HEK293 (cell line): ENCODE data around the gene ERP29.
"Not testable (repeated sequence)": the region's sequence is repeated elsewhere in the genome, so short reads cannot be mapped to it uniquely, and the experiment has no call there.

Source experiments
- CTCF ChIA-PET: fragments of 350-600 bp; formaldehyde crosslinking; extraction: SDS; loops from one replicate; lab custom pipeline; 2021; ENCODE audit warnings: antibody characterized with exemption; lab: Yijun Ruan, JAX
- POLR2A ChIA-PET: fragments of 300-600 bp; formaldehyde crosslinking; extraction: SDS; loops from one replicate; lab custom pipeline; 2020; ENCODE audit warnings: antibody characterized with exemption, inconsistent platforms; lab: Yijun Ruan, JAX
- H3K27ac ChIP-seq: fragments of 200-500 bp; sonication (Bioruptor generic); 2 replicates; pipeline ENCODE4 v1.5.1; 2014; ENCODE audit warnings: low read depth, low read length, control low read depth, inconsistent platforms; ENCODE audit errors: extremely low read depth
- H3K36me3 ChIP-seq, 2 experiments: fragments of 200-500 bp in 1 of 2; sonication (Bioruptor generic) in 1 of 2; 1 replicate in 1 of 2; 2 replicates in 1 of 2; pipeline ENCODE4 v1.5.1; 2014 to 2017; ENCODE audit warnings: inconsistent platforms in 2 of 2, low read length in 2 of 2; ENCODE audit not compliant: control insufficient read depth in 2 of 2, insufficient read depth in 1 of 2
- H3K4me1 ChIP-seq: fragments of 200-500 bp; sonication (Bioruptor generic); 2 replicates; pipeline ENCODE4 v1.5.1; 2014; ENCODE audit warnings: mild to moderate bottlenecking, low read length, inconsistent platforms; ENCODE audit not compliant: control insufficient read depth, insufficient read depth
- H3K4me3 ChIP-seq: 2 replicates; pipeline ENCODE4 v1.5.1; 2011; ENCODE audit warnings: low read depth, mild to moderate bottlenecking, control low read depth, low read length, moderate library complexity
- H3K9me3 ChIP-seq: fragments of 200-500 bp; sonication (Bioruptor generic); 2 replicates; pipeline ENCODE4 v1.5.1; 2014; ENCODE audit warnings: low read depth, low read length, inconsistent platforms; ENCODE audit not compliant: control insufficient read depth, insufficient read depth
- ZBTB20 ChIP-seq: fragments of 450-650 bp; formaldehyde crosslinking; IDR thresholded peaks from 2 replicates; pipeline ENCODE4 v1.5.1; 2016; ENCODE audit warnings: missing biosample characterization, missing genetic modification characterization
- ZBTB8A ChIP-seq: fragments of 450-650 bp; formaldehyde crosslinking; IDR thresholded peaks from 2 replicates; pipeline ENCODE4 v1.5.1; 2016; ENCODE audit warnings: missing biosample characterization, missing genetic modification characterization
- ZNF140 ChIP-seq: fragments of 450-650 bp; formaldehyde crosslinking; IDR thresholded peaks from 2 replicates; pipeline ENCODE4 v1.5.1; 2016; ENCODE audit warnings: missing biosample characterization, missing genetic modification characterization
- ZNF302 ChIP-seq: fragments of 450-650 bp; formaldehyde crosslinking; IDR thresholded peaks from 2 replicates; pipeline ENCODE4 v1.5.1; 2016; ENCODE audit warnings: missing biosample characterization, missing genetic modification characterization, low read depth
- ZNF335 ChIP-seq: fragments of 450-650 bp; formaldehyde crosslinking; conservative IDR thresholded peaks from 2 replicates; pipeline ENCODE4 v1.5.1; 2016; ENCODE audit warnings: missing biosample characterization, missing genetic modification characterization
- ZNF354C ChIP-seq: fragments of 450-650 bp; formaldehyde crosslinking; IDR thresholded peaks from 2 replicates; pipeline ENCODE4 v1.5.1; 2016; ENCODE audit warnings: missing biosample characterization, missing genetic modification characterization, low read depth, borderline replicate concordance
- ZNF433 ChIP-seq: fragments of 450-650 bp; formaldehyde crosslinking; IDR thresholded peaks from 2 replicates; pipeline ENCODE4 v1.5.1; 2016; ENCODE audit warnings: missing biosample characterization, missing genetic modification characterization, low read depth
- ZNF521 ChIP-seq: fragments of 450-650 bp; formaldehyde crosslinking; IDR thresholded peaks from 2 replicates; pipeline ENCODE4 v1.5.1; 2017; ENCODE audit warnings: missing biosample characterization, mild to moderate bottlenecking, missing genetic modification characterization
- ZNF530 ChIP-seq: fragments of 450-650 bp; formaldehyde crosslinking; IDR thresholded peaks from 2 replicates; pipeline ENCODE4 v1.5.1; 2016; ENCODE audit warnings: low read depth, missing biosample characterization, missing genetic modification characterization
- ZNF585B ChIP-seq: fragments of 450-650 bp; formaldehyde crosslinking; IDR thresholded peaks from 2 replicates; pipeline ENCODE4 v1.5.1; 2016; ENCODE audit warnings: missing biosample characterization, missing genetic modification characterization
- ZNF600 ChIP-seq: fragments of 450-650 bp; formaldehyde crosslinking; IDR thresholded peaks from 2 replicates; pipeline ENCODE4 v1.5.1; 2016; ENCODE audit warnings: missing biosample characterization, missing genetic modification characterization
- ZSCAN23 ChIP-seq: fragments of 450-650 bp; formaldehyde crosslinking; IDR thresholded peaks from 2 replicates; pipeline ENCODE4 v1.5.1; 2016; ENCODE audit warnings: missing biosample characterization, missing genetic modification characterization
- TF ChIP-seq, protein P1 (sequence below): sonication (generic); formaldehyde crosslinking; IDR thresholded peaks from 2 replicates; pipeline ENCODE4 v1.8.1; 2022; ENCODE audit warnings: mild to moderate bottlenecking, moderate library complexity, missing genetic modification reagents
- TF ChIP-seq, protein P2 (sequence below): fragments of 450-650 bp; formaldehyde crosslinking; IDR thresholded peaks from 2 replicates; pipeline ENCODE4 v1.5.1; 2016; ENCODE audit warnings: missing biosample characterization, missing genetic modification characterization
- TF ChIP-seq, protein P3 (sequence below): fragments of 450-650 bp; formaldehyde crosslinking; IDR thresholded peaks from 2 replicates; pipeline ENCODE4 v1.5.1; 2017; ENCODE audit warnings: missing biosample characterization, missing genetic modification characterization
- TF ChIP-seq, protein P4 (sequence below): fragments of 450-650 bp; formaldehyde crosslinking; IDR thresholded peaks from 2 replicates; pipeline ENCODE4 v1.5.1; 2016; ENCODE audit warnings: missing biosample characterization, missing genetic modification characterization

Gene ERP29

DNA sequence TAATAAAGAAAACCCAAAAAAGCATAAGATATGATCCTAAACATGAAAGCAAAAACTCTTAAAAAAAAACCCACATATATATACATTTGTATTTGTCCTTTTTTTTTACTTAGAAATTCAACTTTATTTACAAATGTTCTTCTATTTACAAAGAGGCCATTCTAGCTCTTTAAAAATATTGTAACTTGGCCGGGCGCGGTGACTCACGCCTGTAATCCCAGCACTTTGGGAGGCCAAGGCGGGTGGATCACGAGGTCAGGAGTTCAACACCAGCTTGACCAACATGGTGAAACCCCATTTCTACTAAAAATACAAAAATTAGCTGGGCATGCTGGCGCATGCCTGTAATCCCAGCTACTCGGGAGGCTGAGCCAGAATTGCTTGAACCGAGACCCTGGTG lies 14.1 kb upstream of the ERP29 start:
- POLR2A ChIA-PET, H3K36me3 ChIP-seq, H3K4me3 ChIP-seq, H3K9me3 ChIP-seq, H3K27ac ChIP-seq, H3K4me1 ChIP-seq: not testable (repeated sequence)
- CTCF ChIA-PET: interaction anchor here (1.7 kb wide), 1 partner anchor 14 kb away, joined by 4 read pairs; the partner anchor contains the start of genes ERP29 and TMEM116
- 0 out of 2 replicates have a peak, but pooled peaks have one; percentile 30 for TF ChIP-seq ZNF140 (tag by site-specific recombination)

DNA sequence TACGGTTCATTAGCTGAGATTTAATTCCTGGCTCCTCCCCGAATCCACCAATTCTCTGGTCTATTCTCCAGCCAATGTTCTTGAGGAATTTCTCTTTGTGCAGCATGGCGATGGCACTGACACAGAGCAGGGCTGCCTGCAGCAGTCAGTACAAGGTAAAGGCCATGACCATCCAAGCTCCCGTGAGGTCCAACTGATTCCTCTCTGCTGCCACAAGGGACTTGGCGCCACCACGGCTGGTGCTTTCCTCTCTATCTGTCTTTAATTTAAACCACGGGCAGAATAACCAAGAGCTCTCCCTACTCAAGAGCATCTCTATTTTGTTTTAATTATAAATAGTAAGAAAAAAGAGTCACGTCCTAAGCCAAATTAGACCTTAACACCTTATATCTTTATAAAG lies 12.4 kb upstream of the ERP29 start:
- Histone ChIP-seq H3K4me3 (no peak overlapping the region), H3K27ac (no peak overlapping the region), H3K4me1 (peaks cover 11% of the 10 kb centered on the region), H3K9me3 (no peaks in the 10 kb centered on the region), H3K36me3 (no peaks in the 10 kb centered on the region; a peak in 1 of 3 replicates)
- ChIA-PET POLR2A (interaction anchor here (2.6 kb wide), 1 partner anchor 13 kb away, joined by 10 read pairs; the partner anchor contains the start of genes ERP29 and TMEM116), CTCF (no interaction called here)
- TF ChIP-seq ZSCAN23 (tag by site-specific recombination) (no peak), ZNF585B (tag by site-specific recombination) (no peak), ZNF354C (no peak), ZBTB20 (no peak)
- TF ChIP-seq, all 188 proteins: peak for 0

DNA sequence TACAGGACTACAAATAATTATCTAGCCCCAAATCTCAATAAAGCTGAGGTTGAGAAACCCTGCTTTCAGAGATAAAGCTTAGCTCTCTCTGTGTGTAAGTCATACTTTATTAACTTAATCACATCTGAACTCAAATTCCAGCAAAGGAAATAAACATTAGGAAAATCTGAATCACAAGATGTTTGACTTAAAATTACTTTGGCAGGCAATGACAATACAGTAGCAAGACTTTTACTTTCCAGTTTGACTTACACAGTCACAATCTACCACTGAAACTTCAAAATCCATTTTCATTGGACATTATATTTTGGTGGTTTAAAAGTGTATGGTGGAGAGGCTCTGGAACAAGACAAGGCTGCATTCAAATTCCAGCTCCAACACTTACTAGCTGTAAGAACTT lies 11.7 kb upstream of the ERP29 start:
- Histone ChIP-seq H3K27ac (no peak overlapping the region), H3K4me1 (peaks cover 14% of the 10 kb centered on the region), H3K36me3 (no peaks in the 10 kb centered on the region; a peak in 1 of 3 replicates), H3K4me3 (no peak overlapping the region), H3K9me3 (no peaks in the 10 kb centered on the region)
- CTCF ChIA-PET: interaction anchor here (0.7 kb wide), 1 partner anchor 178 kb away, joined by 3 read pairs; no protein-coding TSS in a partner anchor
- no peak for TF ChIP-seq ZBTB20
- TF ChIP-seq, protein P1, sequence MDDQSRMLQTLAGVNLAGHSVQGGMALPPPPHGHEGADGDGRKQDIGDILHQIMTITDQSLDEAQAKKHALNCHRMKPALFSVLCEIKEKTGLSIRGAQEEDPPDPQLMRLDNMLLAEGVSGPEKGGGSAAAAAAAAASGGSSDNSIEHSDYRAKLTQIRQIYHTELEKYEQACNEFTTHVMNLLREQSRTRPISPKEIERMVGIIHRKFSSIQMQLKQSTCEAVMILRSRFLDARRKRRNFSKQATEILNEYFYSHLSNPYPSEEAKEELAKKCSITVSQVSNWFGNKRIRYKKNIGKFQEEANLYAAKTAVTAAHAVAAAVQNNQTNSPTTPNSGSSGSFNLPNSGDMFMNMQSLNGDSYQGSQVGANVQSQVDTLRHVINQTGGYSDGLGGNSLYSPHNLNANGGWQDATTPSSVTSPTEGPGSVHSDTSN (CRISPR knock-in tag): no peak
- TF ChIP-seq ZNF302 (tag by site-specific recombination): no peak
- no peak for TF ChIP-seq ZNF433
- TF ChIP-seq, protein P2, sequence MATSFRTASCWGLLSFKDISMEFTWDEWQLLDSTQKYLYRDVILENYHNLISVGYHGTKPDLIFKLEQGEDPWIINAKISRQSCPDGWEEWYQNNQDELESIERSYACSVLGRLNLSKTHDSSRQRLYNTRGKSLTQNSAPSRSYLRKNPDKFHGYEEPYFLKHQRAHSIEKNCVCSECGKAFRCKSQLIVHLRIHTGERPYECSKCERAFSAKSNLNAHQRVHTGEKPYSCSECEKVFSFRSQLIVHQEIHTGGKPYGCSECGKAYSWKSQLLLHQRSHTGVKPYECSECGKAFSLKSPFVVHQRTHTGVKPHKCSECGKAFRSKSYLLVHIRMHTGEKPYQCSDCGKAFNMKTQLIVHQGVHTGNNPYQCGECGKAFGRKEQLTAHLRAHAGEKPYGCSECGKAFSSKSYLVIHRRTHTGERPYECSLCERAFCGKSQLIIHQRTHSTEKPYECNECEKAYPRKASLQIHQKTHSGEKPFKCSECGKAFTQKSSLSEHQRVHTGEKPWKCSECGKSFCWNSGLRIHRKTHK: no peak
- no peak for TF ChIP-seq ZNF530
- TF ChIP-seq, protein P3, sequence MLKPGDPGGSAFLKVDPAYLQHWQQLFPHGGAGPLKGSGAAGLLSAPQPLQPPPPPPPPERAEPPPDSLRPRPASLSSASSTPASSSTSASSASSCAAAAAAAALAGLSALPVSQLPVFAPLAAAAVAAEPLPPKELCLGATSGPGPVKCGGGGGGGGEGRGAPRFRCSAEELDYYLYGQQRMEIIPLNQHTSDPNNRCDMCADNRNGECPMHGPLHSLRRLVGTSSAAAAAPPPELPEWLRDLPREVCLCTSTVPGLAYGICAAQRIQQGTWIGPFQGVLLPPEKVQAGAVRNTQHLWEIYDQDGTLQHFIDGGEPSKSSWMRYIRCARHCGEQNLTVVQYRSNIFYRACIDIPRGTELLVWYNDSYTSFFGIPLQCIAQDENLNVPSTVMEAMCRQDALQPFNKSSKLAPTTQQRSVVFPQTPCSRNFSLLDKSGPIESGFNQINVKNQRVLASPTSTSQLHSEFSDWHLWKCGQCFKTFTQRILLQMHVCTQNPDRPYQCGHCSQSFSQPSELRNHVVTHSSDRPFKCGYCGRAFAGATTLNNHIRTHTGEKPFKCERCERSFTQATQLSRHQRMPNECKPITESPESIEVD (tag by site-specific recombination): no peak
- TF ChIP-seq, protein P4, sequence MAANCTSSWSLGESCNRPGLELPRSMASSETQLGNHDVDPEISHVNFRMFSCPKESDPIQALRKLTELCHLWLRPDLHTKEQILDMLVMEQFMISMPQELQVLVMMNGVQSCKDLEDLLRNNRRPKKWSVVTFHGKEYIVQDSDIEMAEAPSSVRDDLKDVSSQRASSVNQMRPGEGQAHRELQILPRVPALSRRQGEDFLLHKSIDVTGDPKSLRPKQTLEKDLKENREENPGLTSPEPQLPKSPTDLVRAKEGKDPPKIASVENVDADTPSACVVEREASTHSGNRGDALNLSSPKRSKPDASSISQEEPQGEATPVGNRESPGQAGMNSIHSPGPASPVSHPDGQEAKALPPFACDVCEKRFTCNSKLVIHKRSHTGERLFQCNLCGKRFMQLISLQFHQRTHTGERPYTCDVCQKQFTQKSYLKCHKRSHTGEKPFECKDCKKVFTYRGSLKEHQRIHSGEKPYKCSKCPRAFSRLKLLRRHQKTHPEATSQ: no peak
- TF ChIP-seq ZNF600 (tag by site-specific recombination): no peak
- no peak for TF ChIP-seq ZBTB8A (tag by site-specific recombination)
- TF ChIP-seq ZNF521: no peak
- TF ChIP-seq ZNF335 (tag by site-specific recombination): no peak
- POLR2A ChIA-PET: interaction anchor here (2.6 kb wide), 1 partner anchor 12 kb away, joined by 10 read pairs; the partner anchor contains the start of genes ERP29 and TMEM116
